NCI-H82 (cell line): ENCODE measurements around the gene TIGD2.

Source experiments
- DNase-seq: peaks from one replicate; lab custom pipeline; 2025; lab: John Stamatoyannopoulos, UW

The TIGD2 gene

GRCh38 chr4:89162987-89163386 is 51.7 kb downstream of the TIGD2 start:
- DNase-seq = no peak

DNA sequence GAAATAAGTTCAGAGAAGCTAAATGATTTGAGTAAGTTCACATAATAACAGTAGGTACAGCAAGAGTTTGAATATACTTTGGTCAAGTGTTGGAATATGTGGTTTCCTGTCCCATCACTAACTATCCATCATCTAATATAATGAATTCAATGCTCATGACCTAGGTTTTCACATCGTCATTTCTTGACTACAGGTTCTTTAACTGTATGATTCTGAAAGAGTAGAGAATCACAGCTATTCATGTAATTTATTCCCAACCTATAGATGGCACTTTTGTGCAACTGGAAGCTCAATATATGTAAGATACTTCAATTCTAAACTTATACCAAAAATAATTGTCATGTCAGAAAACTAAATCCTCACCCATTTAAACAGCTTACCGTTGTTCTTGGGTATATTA is 53.1 kb downstream of the TIGD2 start:
- no peak for DNase-seq
